H1 (cell line): ENCODE data around the gene ICA1. TPM values are rescaled to one million over a fixed set of nuclear protein-coding genes. Genes with fewer than 3 reads are reported as not detected.

ENCODE experiments used
- CTCF ChIA-PET: fragments of 300-600 bp; sonication (Branson Sonifier 250); formaldehyde crosslinking; loops from one replicate; lab custom pipeline; 2021; ENCODE audit not compliant: partially characterized antibody; lab: Charles Lee
- POLR2A ChIA-PET: fragments of 300-600 bp; sonication (Branson Sonifier 250); formaldehyde crosslinking; loops from one replicate; lab custom pipeline; 2021; ENCODE audit warnings: inconsistent platforms; ENCODE audit not compliant: partially characterized antibody; lab: Charles Lee
- DNase-seq, 2 experiments: peaks; one replicate each; pipeline versions ENCODE4 v3.0.0 to v3.0.0-alpha.2; 2010 to 2022; ENCODE audit warnings: low spot score in 2 of 2, low read depth in 1 of 2, mixed read lengths in 1 of 2
- FAIRE-seq: peaks from 2 replicates; lab custom pipeline; 2011; peaks lifted over from hg19 to GRCh38; lab: Jason Lieb, UNC
- H2AFZ ChIP-seq: 2 replicates; pipeline ENCODE4 v1.8.1; 2012; ENCODE audit warnings: low read length, inconsistent platforms
- H2AK5ac ChIP-seq: 2 replicates; pipeline ENCODE4 v1.6.1; 2013; ENCODE audit warnings: low read depth, low read length
- H2BK120ac ChIP-seq: replicated peaks from 2 replicates; pipeline ENCODE3; 2013; ENCODE audit warnings: low read depth, low read length, inconsistent platforms
- H2BK12ac ChIP-seq: 2 replicates; pipeline ENCODE4 v1.6.1; 2013; ENCODE audit warnings: low read depth, low read length
- H2BK15ac ChIP-seq: 2 replicates; pipeline ENCODE4 v1.6.1; 2013; ENCODE audit warnings: low read length
- H2BK20ac ChIP-seq: 2 replicates; pipeline ENCODE4 v1.6.1; 2013; ENCODE audit warnings: low read length
- H2BK5ac ChIP-seq: 2 replicates; pipeline ENCODE4 v1.6.1; 2013; ENCODE audit warnings: low read depth, low read length
- H3K14ac ChIP-seq: 2 replicates; pipeline ENCODE4 v1.6.1; 2013; ENCODE audit warnings: inconsistent platforms; ENCODE audit not compliant: insufficient read length
- H3K18ac ChIP-seq: 2 replicates; pipeline ENCODE4 v1.6.1; 2013; ENCODE audit warnings: low read length; ENCODE audit errors: extremely low read depth
- H3K23ac ChIP-seq: 2 replicates; pipeline ENCODE4 v1.6.1; 2013; ENCODE audit warnings: inconsistent platforms; ENCODE audit not compliant: insufficient read length
- H3K23me2 ChIP-seq: 2 replicates; pipeline ENCODE4 v1.6.1; 2013; ENCODE audit warnings: low read depth, low read length
- H3K27ac ChIP-seq: 2 replicates; pipeline ENCODE4 v1.6.1; 2011; ENCODE audit warnings: low read depth, low read length, inconsistent platforms
- H3K27me3 ChIP-seq, 4 experiments: replicated peaks in 1 of 4; 1 replicate in 1 of 4; 2 replicates in 3 of 4; pipeline versions ENCODE4 v1.6.1 to v1.8.1; 2011 to 2013; ENCODE audit warnings: low read length in 3 of 4, mild to moderate bottlenecking in 3 of 4, inconsistent platforms in 2 of 4, mixed read lengths in 2 of 4, moderate library complexity in 1 of 4; ENCODE audit not compliant: control insufficient read depth in 3 of 4, insufficient read depth in 3 of 4; ENCODE audit errors: extremely low read depth in 1 of 4
- H3K36me3 ChIP-seq, 4 experiments: 2 replicates each; pipeline versions ENCODE4 v1.6.1 to v1.8.1; 2011 to 2013; ENCODE audit warnings: mild to moderate bottlenecking in 4 of 4, low read length in 3 of 4, moderate library complexity in 2 of 4, control low read depth in 1 of 4, inconsistent platforms in 1 of 4; ENCODE audit not compliant: insufficient read depth in 4 of 4, control insufficient read depth in 2 of 4
- H3K4ac ChIP-seq: replicated peaks from 2 replicates; pipeline ENCODE3; 2013; ENCODE audit warnings: low read length, low read depth, mixed read lengths, inconsistent platforms; ENCODE audit not compliant: insufficient read length
- H3K4me1 ChIP-seq, 4 experiments: replicated peaks in 1 of 4; 1 replicate in 1 of 4; 2 replicates in 3 of 4; pipeline versions ENCODE4 v1.6.1 to v1.8.1; 2011 to 2013; ENCODE audit warnings: low read length in 3 of 4, inconsistent platforms in 2 of 4, mixed read lengths in 1 of 4; ENCODE audit not compliant: insufficient read depth in 4 of 4, control insufficient read depth in 3 of 4
- H3K4me2 ChIP-seq, 2 experiments: 2 replicates each; pipeline versions ENCODE4 v1.6.1 to v1.8.1; 2011 to 2013; ENCODE audit warnings: low read depth in 2 of 2, low read length in 2 of 2, control low read depth in 1 of 2, inconsistent platforms in 1 of 2, mild to moderate bottlenecking in 1 of 2; ENCODE audit not compliant: insufficient read depth in 1 of 2
- H3K4me3 ChIP-seq, 4 experiments: fragments of 200-600, 300-600 bp in 1 of 4; sonication (generic), shearing (Covaris generic), sonication (Bioruptor Twin) in 1 of 4; 2 replicates each; pipeline versions ENCODE4 v1.5.1 to v1.8.1; 2011 to 2016; ENCODE audit warnings: low read length in 4 of 4, low read depth in 3 of 4, control low read depth in 2 of 4, inconsistent platforms in 2 of 4, mild to moderate bottlenecking in 2 of 4, mixed read lengths in 1 of 4, moderate library complexity in 1 of 4; ENCODE audit not compliant: insufficient read depth in 2 of 4; ENCODE audit errors: extremely low read depth in 1 of 4
- H3K56ac ChIP-seq: replicated peaks from 2 replicates; pipeline ENCODE3; 2013; ENCODE audit warnings: low read depth, mild to moderate bottlenecking, mixed read lengths, low read length, inconsistent platforms; ENCODE audit not compliant: insufficient read length
- H3K79me1 ChIP-seq: 2 replicates; pipeline ENCODE4 v1.6.1; 2013; ENCODE audit warnings: low read depth, low read length, control low read depth
- H3K79me2 ChIP-seq, 2 experiments: 2 replicates each; pipeline versions ENCODE4 v1.6.1 to v1.8.1; 2012 to 2013; ENCODE audit warnings: low read length in 2 of 2, mild to moderate bottlenecking in 2 of 2, inconsistent platforms in 1 of 2; ENCODE audit not compliant: insufficient read depth in 2 of 2, control insufficient read depth in 1 of 2
- H3K9ac ChIP-seq, 4 experiments: replicated peaks in 1 of 4; 1 replicate in 1 of 4; 2 replicates in 3 of 4; pipeline versions ENCODE4 v1.6.1 to v1.8.1; 2011 to 2013; ENCODE audit warnings: low read depth in 3 of 4, low read length in 3 of 4, control low read depth in 2 of 4, mild to moderate bottlenecking in 2 of 4, moderate library complexity in 2 of 4, inconsistent platforms in 1 of 4; ENCODE audit errors: extremely low read depth in 1 of 4
- H3K9me3 ChIP-seq, 2 experiments: 2 replicates each; pipeline versions ENCODE4 v1.6.1 to v1.8.1; 2012 to 2013; ENCODE audit warnings: mild to moderate bottlenecking in 2 of 2, moderate library complexity in 2 of 2, control low read depth in 1 of 2, inconsistent platforms in 1 of 2, low read depth in 1 of 2, low read length in 1 of 2, mixed read lengths in 1 of 2; ENCODE audit not compliant: insufficient read depth in 2 of 2
- H4K20me1 ChIP-seq, 2 experiments: replicated peaks in 1 of 2; 2 replicates each; pipeline versions ENCODE3 to v1.8.1; 2011 to 2013; ENCODE audit warnings: inconsistent platforms in 2 of 2, low read length in 2 of 2, mild to moderate bottlenecking in 1 of 2; ENCODE audit not compliant: insufficient read depth in 2 of 2, control insufficient read depth in 1 of 2
- H4K5ac ChIP-seq: 2 replicates; pipeline ENCODE4 v1.6.1; 2013; ENCODE audit warnings: low read length, low read depth, mixed read lengths, inconsistent platforms; ENCODE audit not compliant: insufficient read length
- H4K8ac ChIP-seq: 2 replicates; pipeline ENCODE4 v1.8.0; 2013; ENCODE audit warnings: mild to moderate bottlenecking, moderate library complexity, low read length, inconsistent platforms; ENCODE audit not compliant: insufficient read depth; ENCODE audit errors: extremely low read depth
- H4K91ac ChIP-seq: replicated peaks from 2 replicates; pipeline ENCODE3; 2013; ENCODE audit warnings: low read length, mixed read lengths, inconsistent platforms; ENCODE audit not compliant: insufficient read length
- SIX5 ChIP-seq: IDR thresholded peaks from 2 replicates; pipeline ENCODE4 v1.6.1; 2011; ENCODE audit warnings: mild to moderate bottlenecking, low read depth, low read length
- SP1 ChIP-seq: IDR thresholded peaks from 2 replicates; pipeline ENCODE4 v1.6.1; 2011; ENCODE audit warnings: low read depth, low read length
- WGBS, 2 experiments: shearing (Covaris generic) in 1 of 2; methylation state at CpG; one replicate each; pipeline versions ENCODE4 v1.1.6 to v1.1.7; 2013 to 2015; ENCODE audit warnings: low lambda C conversion rate in 2 of 2, mixed read lengths in 2 of 2, inconsistent platforms in 1 of 2, low coverage in 1 of 2, missing lambda C conversion rate in 1 of 2; ENCODE audit not compliant: insufficient replicate concordance in 2 of 2, insufficient coverage in 1 of 2, insufficient read length in 1 of 2; ENCODE audit errors: extremely low coverage in 1 of 2, missing lambda C conversion rate in 1 of 2; 5-methylcytosine and 5-hydroxymethylcytosine counted together
- polyA plus RNA-seq, 7 experiments: library from polyadenylated mRNA; depleted of rRNA in 3 of 7; stranded (reverse) in 5 of 7; unstranded in 2 of 7; fragments of >200 nt in 5 of 7; fragments of 200-250 nt in 2 of 7; gene quantifications; 1 replicate in 5 of 7; 2 replicates in 1 of 7; 4 replicates in 1 of 7; pipeline versions ENCODE4 v1.2.1 to v1.2.3, GENCODE V29; 2011 to 2013; ENCODE audit warnings: missing spikeins in 2 of 7, mixed read lengths in 2 of 7
- total RNA-seq: library from RNA; stranded (reverse); fragmentation: NEBNext Ultra II Directional; extraction: Animal tissue kit (Norgen Biotek cat#: 25700); gene quantifications from 2 replicates; pipeline ENCODE4 v1.2.1, GENCODE V29; 2021

The ICA1 gene
- total and polyA plus RNA-seq, 2 of the 8 experiments (the other 6 are each of a cell fraction or from before 2014, with no cell fraction given), result 14.9 to 37.1 TPM

- H3K36me3 ChIP-seq, result no peaks in the 10 kb centered on the region; a peak in 1 of 8 replicates
- no peak overlapping the region for H2AFZ ChIP-seq
- H2BK5ac ChIP-seq, result no peak overlapping the region
- H4K8ac ChIP-seq, result no peak overlapping the region
- CTCF ChIA-PET, result interaction anchor here (1.5 to 1.9 kb wide), 3 partner anchors 13 to 29 kb away, joined by 5 to 9 read pairs (median 6); no protein-coding TSS in a partner anchor
- DNase-seq, result no peak
- no peaks in the 10 kb centered on the region for H4K20me1 ChIP-seq
- no peak overlapping the region for H3K4me3 ChIP-seq
- H3K56ac ChIP-seq, result no peak overlapping the region
- no peak overlapping the region for H4K91ac ChIP-seq
- H2BK120ac ChIP-seq, result no peak overlapping the region
- H2BK12ac ChIP-seq, result no peak overlapping the region
- WGBS, 2 experiments, result 63% methylated on average over 3 of the region's 3 CpGs; no CpG with 5 or more reads in 1 of the 2 experiments
- no peak overlapping the region for H3K18ac ChIP-seq
- no peak for TF ChIP-seq SP1
- TF ChIP-seq SIX5, result no peak
- TF ChIP-seq, all 59 proteins: peak for 0
- Histone ChIP-seq H3K4me2 (no peak overlapping the region), H2BK15ac (no peak overlapping the region), H3K79me1 (no peaks in the 10 kb centered on the region), H3K23ac (no peak overlapping the region), H2BK20ac (no peak overlapping the region), H3K27ac (no peak overlapping the region), H4K5ac (no peak overlapping the region), H3K14ac (no peak overlapping the region), H3K27me3 (no peaks in the 10 kb centered on the region), H3K4ac (no peak overlapping the region), H3K9me3 (no peaks in the 10 kb centered on the region), H3K23me2 (no peaks in the 10 kb centered on the region), H3K79me2 (no peaks in the 10 kb centered on the region), H2AK5ac (no peak overlapping the region), H3K4me1 (peaks cover 0 to 3% (median 0%) of the 10 kb centered on the region in 4 experiments; a peak in 2 of 7 replicates), H3K9ac (no peak overlapping the region)
- FAIRE-seq, result no peak
- POLR2A ChIA-PET, result no interaction called here
Observed at GRCh38 chr7:8160250-8160649, 101.7 kb downstream of the ICA1 start.
